ENCODE measurements around the gene TRIP4. TPM values are rescaled to one million over a fixed set of nuclear protein-coding genes. Genes with fewer than 3 reads are reported as not detected.

TRIP4 gene
- total and polyA plus RNA-seq, 9 of the 15 experiments (the other 6 are each of a cell fraction or from before 2014, with no cell fraction given): 7.6 to 23.3 (median 16.7) TPM

DNA sequence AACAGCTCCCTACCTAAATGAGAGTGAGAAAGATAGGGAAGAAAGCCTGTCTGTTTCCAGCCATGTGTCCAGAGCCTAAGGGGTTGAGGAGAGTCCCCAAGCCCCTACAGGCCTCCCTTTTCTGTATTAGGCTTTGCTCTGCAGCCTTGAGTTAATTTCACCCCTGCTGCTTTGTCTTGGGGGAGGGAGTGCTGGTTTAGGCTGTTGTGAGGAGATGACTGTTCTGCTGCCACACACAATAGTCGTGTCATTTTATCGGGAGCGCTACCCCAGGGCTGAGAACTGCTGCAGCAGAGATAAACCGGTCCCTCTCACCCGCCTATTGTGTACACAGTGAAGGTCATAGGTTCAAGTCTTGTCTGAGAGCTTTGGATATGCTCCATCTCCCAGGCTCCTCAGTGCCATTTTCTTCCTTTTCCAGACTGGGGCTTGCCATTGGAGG, 74.1 kb downstream of the TRIP4 start (continued):
- TF ChIP-seq GTF3C2 (IDR thresholded peaks at IDR 0.05; ENCODE audit: borderline replicate concordance, extremely low read depth, insufficient read length): peak; percentile 63
- TF ChIP-seq FOXO4 (CRISPR knock-in tag; IDR thresholded peaks at IDR 0.05): no peak
- TF ChIP-seq ZNF644 (tag; IDR thresholded peaks at IDR 0.05; ENCODE audit: low read depth): no peak
- TF ChIP-seq ZNF76 (CRISPR knock-in tag; IDR thresholded peaks at IDR 0.05; ENCODE audit: borderline replicate concordance): no peak
- no peak for TF ChIP-seq RBM34 (IDR thresholded peaks at IDR 0.05; ENCODE audit: borderline replicate concordance, insufficient read depth, low read length)
- TF ChIP-seq BRD9 (IDR thresholded peaks at IDR 0.05; ENCODE audit: low read depth, partially characterized antibody): peak; percentile 78
- no peak for TF ChIP-seq ZNF124 (CRISPR knock-in tag; IDR thresholded peaks at IDR 0.05)
- peak; percentile 78 for TF ChIP-seq CCNT2 (IDR thresholded peaks at IDR 0.05; ENCODE audit: borderline replicate concordance, extremely low read depth, insufficient read length, low read depth, low read length)
- no peak for TF ChIP-seq COPS2 (conservative IDR thresholded peaks at IDR 0.05)
- TF ChIP-seq ZNF140 (CRISPR knock-in tag; IDR thresholded peaks at IDR 0.05): no peak
- TF ChIP-seq ADNP (tag; IDR thresholded peaks at IDR 0.05): no peak
- TF ChIP-seq NFATC3 (IDR thresholded peaks at IDR 0.05): no peak
- TF ChIP-seq CTBP1 (IDR thresholded peaks at IDR 0.05; ENCODE audit: borderline replicate concordance): peak; percentile 74; the same call in 1 of the 2 replicates
- no peak for TF ChIP-seq RUNX1 (IDR thresholded peaks at IDR 0.05; ENCODE audit: low read depth)
- TF ChIP-seq HDAC2 (IDR thresholded peaks at IDR 0.05): peak; percentile 45; the same call in 1 of the 2 replicates
- no peak for TF ChIP-seq SPI1 (IDR thresholded peaks at IDR 0.05; ENCODE audit: borderline replicate concordance, low read depth, low read length)
- peak; percentile 32 for TF ChIP-seq TAF1 (IDR thresholded peaks at IDR 0.05; ENCODE audit: control insufficient read depth, extremely low read depth, insufficient read depth, low read length, severe bottlenecking)
- no peak for TF ChIP-seq FOXJ3 (CRISPR knock-in tag; IDR thresholded peaks at IDR 0.05)
- TF ChIP-seq SREBF1 (IDR thresholded peaks at IDR 0.05; ENCODE audit: borderline replicate concordance, low read depth, low read length): no peak
- no peak for TF ChIP-seq PCBP2 (IDR thresholded peaks at IDR 0.05; ENCODE audit: low read depth, low read length, poor library complexity, severe bottlenecking)
- TF ChIP-seq, protein P1, sequence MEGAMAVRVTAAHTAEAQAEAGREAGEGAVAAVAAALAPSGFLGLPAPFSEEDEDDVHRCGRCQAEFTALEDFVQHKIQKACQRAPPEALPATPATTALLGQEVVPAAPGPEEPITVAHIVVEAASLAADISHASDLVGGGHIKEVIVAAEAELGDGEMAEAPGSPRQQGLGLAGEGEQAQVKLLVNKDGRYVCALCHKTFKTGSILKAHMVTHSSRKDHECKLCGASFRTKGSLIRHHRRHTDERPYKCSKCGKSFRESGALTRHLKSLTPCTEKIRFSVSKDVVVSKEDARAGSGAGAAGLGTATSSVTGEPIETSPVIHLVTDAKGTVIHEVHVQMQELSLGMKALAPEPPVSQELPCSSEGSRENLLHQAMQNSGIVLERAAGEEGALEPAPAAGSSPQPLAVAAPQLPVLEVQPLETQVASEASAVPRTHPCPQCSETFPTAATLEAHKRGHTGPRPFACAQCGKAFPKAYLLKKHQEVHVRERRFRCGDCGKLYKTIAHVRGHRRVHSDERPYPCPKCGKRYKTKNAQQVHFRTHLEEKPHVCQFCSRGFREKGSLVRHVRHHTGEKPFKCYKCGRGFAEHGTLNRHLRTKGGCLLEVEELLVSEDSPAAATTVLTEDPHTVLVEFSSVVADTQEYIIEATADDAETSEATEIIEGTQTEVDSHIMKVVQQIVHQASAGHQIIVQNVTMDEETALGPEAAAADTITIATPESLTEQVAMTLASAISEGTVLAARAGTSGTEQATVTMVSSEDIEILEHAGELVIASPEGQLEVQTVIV (CRISPR knock-in tag; IDR thresholded peaks at IDR 0.05; ENCODE audit: borderline replicate concordance): no peak
- no peak for TF ChIP-seq ZNF589 (CRISPR knock-in tag; IDR thresholded peaks at IDR 0.05; ENCODE audit: low read depth)
- no peak for TF ChIP-seq BCL6 (CRISPR knock-in tag; IDR thresholded peaks at IDR 0.05)

Measured in K562 (cell line).